DND-41 (cell line): ENCODE results near the gene LMLN.
A peak's percentile ranks its signal among the peaks of the same experiment; 100 is the strongest.
"Not testable (repeated sequence)": the region's sequence is repeated elsewhere in the genome, so short reads cannot be mapped to it uniquely, and the experiment has no call there.

ENCODE experiments used
- ATAC-seq: fragments of 200-7000 bp; cut with Tn5 transposase; 3 replicates; pipeline ENCODE4 v1.9.1; 2021; ENCODE audit warnings: low read depth; ENCODE audit not compliant: insufficient read depth
- DNase-seq: peaks from one replicate; pipeline ENCODE4 v3.0.0-alpha.2; 2020
- H2AFZ ChIP-seq: 2 replicates; pipeline ENCODE4 v1.6.0; 2012; ENCODE audit warnings: low read depth, low read length
- H3K27ac ChIP-seq: 2 replicates; pipeline ENCODE4 v1.5.1; 2012; ENCODE audit warnings: low read length, inconsistent platforms
- H3K27me3 ChIP-seq: fragments of 200-600 bp; sonication (generic); 2 replicates; pipeline ENCODE4 v1.6.0; 2012; ENCODE audit warnings: low read length, mild to moderate bottlenecking, inconsistent platforms; ENCODE audit not compliant: insufficient read depth, poor library complexity
- H3K36me3 ChIP-seq: 2 replicates; pipeline ENCODE4 v1.5.1; 2012; ENCODE audit warnings: low read length, inconsistent platforms; ENCODE audit not compliant: insufficient read depth
- H3K4me1 ChIP-seq: 2 replicates; pipeline ENCODE4 v1.5.1; 2012; ENCODE audit warnings: mild to moderate bottlenecking, low read length; ENCODE audit not compliant: insufficient read depth
- H3K4me2 ChIP-seq: 2 replicates; pipeline ENCODE4 v1.6.0; 2012; ENCODE audit warnings: mild to moderate bottlenecking, moderate library complexity, low read length, inconsistent platforms; ENCODE audit not compliant: insufficient read depth
- H3K4me3 ChIP-seq, 2 experiments: fragments of 200-600 bp in 1 of 2; shearing (Covaris generic) in 1 of 2; 2 replicates each; pipeline ENCODE4 v1.5.1; 2012 to 2016; ENCODE audit warnings: inconsistent platforms in 2 of 2, low read length in 2 of 2, mild to moderate bottlenecking in 2 of 2, low read depth in 1 of 2, moderate library complexity in 1 of 2
- H3K79me2 ChIP-seq: 2 replicates; pipeline ENCODE4 v1.6.0; 2012; ENCODE audit warnings: low read length, inconsistent platforms; ENCODE audit not compliant: insufficient read depth
- H3K9ac ChIP-seq: 2 replicates; pipeline ENCODE4 v1.6.0; 2012; ENCODE audit warnings: low read depth, mild to moderate bottlenecking, inconsistent platforms, low read length, moderate library complexity
- H3K9me3 ChIP-seq: 2 replicates; pipeline ENCODE4 v1.5.1; 2012; ENCODE audit warnings: low read length, moderate library complexity, mild to moderate bottlenecking, inconsistent platforms; ENCODE audit not compliant: insufficient read depth, severe bottlenecking
- H4K20me1 ChIP-seq: 2 replicates; pipeline ENCODE4 v1.6.0; 2012; ENCODE audit warnings: low read length; ENCODE audit not compliant: insufficient read depth
- EZH2 ChIP-seq: IDR thresholded peaks from 3 replicates; pipeline ENCODE4 v1.6.1; 2012; ENCODE audit warnings: borderline replicate concordance, low read depth, mild to moderate bottlenecking, moderate library complexity, low read length, inconsistent platforms; ENCODE audit not compliant: severe bottlenecking
- TF ChIP-seq, protein P1 (sequence below): IDR thresholded peaks from 2 replicates; pipeline ENCODE4 v1.5.1; 2012; ENCODE audit warnings: borderline replicate concordance, low read length, moderate library complexity, mild to moderate bottlenecking; ENCODE audit not compliant: poor library complexity, severe bottlenecking; ENCODE audit errors: extremely low read depth

LMLN gene

DNA sequence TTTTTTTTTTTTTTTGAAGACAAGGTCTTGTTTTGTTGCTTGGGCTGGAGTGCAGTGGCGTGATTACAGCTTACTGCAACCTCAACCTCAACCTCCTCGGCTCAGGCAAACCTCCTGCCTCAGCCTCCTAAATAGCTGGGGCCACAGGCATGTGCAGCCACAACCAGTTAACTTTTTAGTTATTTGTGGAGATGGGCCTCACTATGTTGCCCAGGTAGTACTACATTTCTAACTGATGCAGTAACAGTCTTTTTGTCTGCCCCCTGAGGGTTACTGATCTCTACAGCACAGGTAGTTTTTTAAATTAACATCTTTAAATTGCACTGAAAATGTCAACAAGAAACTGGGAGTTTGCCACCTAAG is 3.4 kb upstream of the LMLN start:
- DNase-seq (no peak), ATAC-seq (no peak)
- Histone ChIP-seq H3K4me3 (no peak overlapping the region), H2AFZ (no peak overlapping the region), H3K79me2 (peaks cover 24% of the 10 kb centered on the region), H3K27ac (no peak overlapping the region), H3K9me3 (no peaks in the 10 kb centered on the region), H3K4me1 (peaks cover 61% of the 10 kb centered on the region), H3K36me3 (peaks cover 52% of the 10 kb centered on the region), H3K27me3 (no peaks in the 10 kb centered on the region), H3K4me2 (no peak overlapping the region), H3K9ac (no peak overlapping the region), H4K20me1 (peaks cover 28% of the 10 kb centered on the region)
- TF ChIP-seq EZH2 = no peak
- TF ChIP-seq, protein P1, sequence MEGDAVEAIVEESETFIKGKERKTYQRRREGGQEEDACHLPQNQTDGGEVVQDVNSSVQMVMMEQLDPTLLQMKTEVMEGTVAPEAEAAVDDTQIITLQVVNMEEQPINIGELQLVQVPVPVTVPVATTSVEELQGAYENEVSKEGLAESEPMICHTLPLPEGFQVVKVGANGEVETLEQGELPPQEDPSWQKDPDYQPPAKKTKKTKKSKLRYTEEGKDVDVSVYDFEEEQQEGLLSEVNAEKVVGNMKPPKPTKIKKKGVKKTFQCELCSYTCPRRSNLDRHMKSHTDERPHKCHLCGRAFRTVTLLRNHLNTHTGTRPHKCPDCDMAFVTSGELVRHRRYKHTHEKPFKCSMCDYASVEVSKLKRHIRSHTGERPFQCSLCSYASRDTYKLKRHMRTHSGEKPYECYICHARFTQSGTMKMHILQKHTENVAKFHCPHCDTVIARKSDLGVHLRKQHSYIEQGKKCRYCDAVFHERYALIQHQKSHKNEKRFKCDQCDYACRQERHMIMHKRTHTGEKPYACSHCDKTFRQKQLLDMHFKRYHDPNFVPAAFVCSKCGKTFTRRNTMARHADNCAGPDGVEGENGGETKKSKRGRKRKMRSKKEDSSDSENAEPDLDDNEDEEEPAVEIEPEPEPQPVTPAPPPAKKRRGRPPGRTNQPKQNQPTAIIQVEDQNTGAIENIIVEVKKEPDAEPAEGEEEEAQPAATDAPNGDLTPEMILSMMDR = no peak

DNA sequence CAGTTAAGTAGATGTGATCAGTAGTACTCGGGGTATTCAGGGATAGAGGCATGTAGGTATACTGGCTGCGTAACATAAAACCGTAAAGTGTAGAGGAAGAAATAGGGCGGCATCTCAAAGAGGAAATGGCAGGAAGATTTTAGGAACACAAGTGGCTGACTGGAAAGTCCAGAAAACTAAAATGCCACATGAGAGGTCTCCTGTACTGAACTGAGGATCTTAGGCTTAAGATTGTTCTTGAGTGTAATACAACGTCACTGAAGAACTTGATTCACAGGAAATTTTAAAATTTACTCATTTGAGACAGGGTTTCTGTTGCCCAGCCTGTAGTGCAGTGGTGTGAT is 2.3 kb upstream of the LMLN start:
- H3K9ac ChIP-seq = no peak overlapping the region
- no peak overlapping the region for H3K27ac ChIP-seq
- 0 out of 2 replicates have a peak overlapping the region, but pooled peaks have one; percentile 97 for H3K4me2 ChIP-seq

DNA sequence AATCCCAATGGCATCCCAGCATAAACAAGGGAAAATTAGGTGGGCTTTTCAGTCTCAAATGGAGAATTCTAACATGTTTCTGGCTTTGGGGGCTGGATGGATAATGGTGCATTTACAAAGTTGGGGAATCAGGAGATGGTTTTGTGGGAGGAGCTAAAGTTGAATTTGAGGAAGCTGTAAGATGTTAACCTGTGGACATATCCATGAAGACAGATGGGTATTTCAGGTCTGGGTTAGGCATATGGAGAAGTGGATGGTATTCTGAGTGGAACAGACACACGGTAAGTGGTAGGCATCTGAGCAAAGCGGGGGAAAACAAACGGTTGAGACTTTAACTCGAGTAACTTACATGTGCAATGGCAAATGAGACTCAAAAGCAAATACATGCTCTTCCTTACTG is 1.7 kb upstream of the LMLN start:
- peak overlapping the region in 1 of 2 experiments; percentile 68; a peak in 1 of 4 replicates for H3K4me3 ChIP-seq
- H3K9me3 ChIP-seq = no peaks in the 10 kb centered on the region
- H3K36me3 ChIP-seq = peaks cover 35% of the 10 kb centered on the region
- H3K27ac ChIP-seq = no peak overlapping the region
- DNase-seq (no peak), ATAC-seq (no peak)
- H3K79me2 ChIP-seq = peaks cover 8% of the 10 kb centered on the region
- no peak overlapping the region for H2AFZ ChIP-seq
- H3K4me1 ChIP-seq = peaks cover 52% of the 10 kb centered on the region
- H3K27me3 ChIP-seq = no peaks in the 10 kb centered on the region
- TF ChIP-seq, protein P1 = no peak
- no peak for TF ChIP-seq EZH2
- peak overlapping the region; percentile 97 for H3K4me2 ChIP-seq
- no peak overlapping the region for H3K9ac ChIP-seq
- peaks cover 17% of the 10 kb centered on the region; the same call in 1 of the 2 replicates for H4K20me1 ChIP-seq

More for the DNA sequence above, 2.3 kb upstream of the LMLN start:
- H3K9me3 ChIP-seq = no peaks in the 10 kb centered on the region
- H2AFZ ChIP-seq = no peak overlapping the region
- H3K4me1 ChIP-seq = peaks cover 56% of the 10 kb centered on the region
- DNase-seq (no peak), ATAC-seq (no peak)
- peaks cover 41% of the 10 kb centered on the region for H3K36me3 ChIP-seq
- H4K20me1 ChIP-seq = peaks cover 22% of the 10 kb centered on the region; the same call in 1 of the 2 replicates
- no peak overlapping the region for H3K4me3 ChIP-seq
- peaks cover 13% of the 10 kb centered on the region for H3K79me2 ChIP-seq
- TF ChIP-seq EZH2 = no peak
- TF ChIP-seq, protein P1 = no peak
- no peaks in the 10 kb centered on the region for H3K27me3 ChIP-seq

DNA sequence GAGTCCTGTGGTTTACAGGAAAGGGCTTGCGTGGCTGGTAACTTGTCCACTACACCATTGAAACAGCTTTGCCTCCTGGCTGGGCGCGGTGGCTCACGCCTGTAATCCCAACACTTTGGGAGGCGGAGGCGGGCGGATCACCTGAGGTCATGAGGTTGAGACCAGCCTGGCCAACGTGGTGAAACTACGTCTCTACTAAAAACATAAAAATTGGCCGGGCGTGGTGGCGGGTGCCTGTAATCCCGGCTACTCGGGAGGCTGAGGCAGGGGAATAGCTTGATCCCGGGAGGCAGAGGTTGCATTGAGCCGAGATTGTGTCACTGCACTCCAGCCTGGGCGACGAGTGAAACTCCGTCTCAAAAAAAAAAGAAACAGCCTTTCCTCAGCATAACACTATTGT is 1.2 kb upstream of the LMLN start:
- not testable (repeated sequence) for DNase-seq, H3K9ac ChIP-seq, H3K9me3 ChIP-seq, H2AFZ ChIP-seq, ATAC-seq, H3K27me3 ChIP-seq, H3K27ac ChIP-seq, H3K79me2 ChIP-seq
- Histone ChIP-seq H3K4me2 (peak overlapping the region; percentile 97), H4K20me1 (peaks cover 12% of the 10 kb centered on the region; the same call in 1 of the 2 replicates), H3K4me1 (peaks cover 47% of the 10 kb centered on the region), H3K4me3 (peak overlapping the region in 1 of 2 experiments; percentile 68; a peak in 1 of 4 replicates), H3K36me3 (peaks cover 30% of the 10 kb centered on the region)
